WERI-Rb-1 (cell line): ENCODE results near the gene PRRC2C.
"Not testable (repeated sequence)": the region's sequence is repeated elsewhere in the genome, so short reads cannot be mapped to it uniquely, and the experiment has no call there.

ENCODE experiments used
- DNase-seq: peaks from one replicate; pipeline ENCODE4 v3.0.0-alpha.2; 2020
- H3K27ac ChIP-seq: fragments of 250-450 bp; sonication (Bioruptor Pico); 2 replicates; pipeline ENCODE4 v1.5.1; 2020; ENCODE audit warnings: mild to moderate bottlenecking, moderate library complexity
- H3K27me3 ChIP-seq: fragments of 250-450 bp; sonication (Bioruptor Pico); 2 replicates; pipeline ENCODE4 v1.5.1; 2021; ENCODE audit warnings: mild to moderate bottlenecking, low read depth, moderate library complexity; ENCODE audit not compliant: insufficient read depth, severe bottlenecking
- H3K36me3 ChIP-seq: fragments of 250-450 bp; sonication (Bioruptor Pico); 2 replicates; pipeline ENCODE4 v1.5.1; 2020; ENCODE audit warnings: mild to moderate bottlenecking, moderate library complexity
- H3K4me3 ChIP-seq: 2 replicates; pipeline ENCODE4 v1.5.1; 2011; ENCODE audit warnings: low read depth, mild to moderate bottlenecking, control low read depth, low read length
- H3K9me3 ChIP-seq: fragments of 250-450 bp; sonication (Bioruptor Pico); 2 replicates; pipeline ENCODE4 v1.5.1; 2021; ENCODE audit warnings: mild to moderate bottlenecking, moderate library complexity; ENCODE audit not compliant: severe bottlenecking
- TF ChIP-seq, protein P1 (sequence below): IDR thresholded peaks from 2 replicates; pipeline ENCODE4 v1.5.1; 2011; ENCODE audit warnings: low read depth, mild to moderate bottlenecking, control low read depth, inconsistent platforms, low read length

The PRRC2C gene

DNA sequence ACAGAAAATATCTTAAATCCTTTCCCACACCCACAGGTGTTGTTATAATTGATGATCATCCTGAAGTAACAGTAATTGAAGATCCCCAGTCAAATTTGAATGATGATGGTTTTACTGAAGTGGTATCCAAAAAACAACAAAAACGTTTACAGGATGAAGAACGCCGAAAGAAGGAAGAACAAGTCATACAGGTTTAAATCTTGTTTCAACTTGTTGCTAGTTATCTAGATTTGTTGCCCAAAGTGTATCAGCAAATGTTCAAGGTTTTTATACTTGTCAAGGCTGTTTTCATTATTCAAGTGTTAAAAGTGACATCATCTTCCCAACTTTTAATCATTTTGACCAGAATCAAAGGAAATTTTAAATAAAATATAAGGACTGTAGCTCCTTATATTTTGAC is 64.7 kb downstream of the PRRC2C start:
- Histone ChIP-seq H3K9me3 (no peaks in the 10 kb centered on the region), H3K27me3 (no peaks in the 10 kb centered on the region), H3K4me3 (no peak overlapping the region), H3K27ac (no peak overlapping the region), H3K36me3 (peaks cover 87% of the 10 kb centered on the region)
- no peak for DNase-seq
- TF ChIP-seq, protein P1, sequence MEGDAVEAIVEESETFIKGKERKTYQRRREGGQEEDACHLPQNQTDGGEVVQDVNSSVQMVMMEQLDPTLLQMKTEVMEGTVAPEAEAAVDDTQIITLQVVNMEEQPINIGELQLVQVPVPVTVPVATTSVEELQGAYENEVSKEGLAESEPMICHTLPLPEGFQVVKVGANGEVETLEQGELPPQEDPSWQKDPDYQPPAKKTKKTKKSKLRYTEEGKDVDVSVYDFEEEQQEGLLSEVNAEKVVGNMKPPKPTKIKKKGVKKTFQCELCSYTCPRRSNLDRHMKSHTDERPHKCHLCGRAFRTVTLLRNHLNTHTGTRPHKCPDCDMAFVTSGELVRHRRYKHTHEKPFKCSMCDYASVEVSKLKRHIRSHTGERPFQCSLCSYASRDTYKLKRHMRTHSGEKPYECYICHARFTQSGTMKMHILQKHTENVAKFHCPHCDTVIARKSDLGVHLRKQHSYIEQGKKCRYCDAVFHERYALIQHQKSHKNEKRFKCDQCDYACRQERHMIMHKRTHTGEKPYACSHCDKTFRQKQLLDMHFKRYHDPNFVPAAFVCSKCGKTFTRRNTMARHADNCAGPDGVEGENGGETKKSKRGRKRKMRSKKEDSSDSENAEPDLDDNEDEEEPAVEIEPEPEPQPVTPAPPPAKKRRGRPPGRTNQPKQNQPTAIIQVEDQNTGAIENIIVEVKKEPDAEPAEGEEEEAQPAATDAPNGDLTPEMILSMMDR, result no peak

GRCh38 chr1:171550598-171551100 is 65.3 kb downstream of the PRRC2C start:
- not testable (repeated sequence) for H3K27ac ChIP-seq, H3K4me3 ChIP-seq, H3K9me3 ChIP-seq, H3K27me3 ChIP-seq, DNase-seq
- H3K36me3 ChIP-seq, result peaks cover 87% of the 10 kb centered on the region

DNA sequence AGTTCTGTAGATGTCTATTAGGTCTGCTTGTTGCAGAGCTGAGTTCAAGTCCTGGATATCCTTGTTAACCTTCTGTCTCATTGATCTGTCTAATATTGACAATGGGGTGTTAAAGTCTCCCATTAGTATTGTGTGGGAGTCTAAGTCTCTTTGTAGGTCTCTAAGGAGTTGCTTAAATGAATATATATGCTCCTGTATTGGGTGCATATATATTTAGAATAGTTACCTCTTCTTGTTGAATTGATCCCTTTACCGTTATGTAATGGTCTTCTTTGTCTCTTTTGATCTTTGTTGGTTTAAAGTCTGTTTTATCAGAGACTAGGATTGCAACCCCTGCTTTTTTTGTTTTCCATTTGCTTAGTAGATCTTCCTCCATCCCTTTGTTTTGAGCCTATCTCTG is 68.6 kb downstream of the PRRC2C start:
- DNase-seq, H3K27ac ChIP-seq, H3K9me3 ChIP-seq, H3K27me3 ChIP-seq, H3K4me3 ChIP-seq: not testable (repeated sequence)
- H3K36me3 ChIP-seq, result peaks cover 90% of the 10 kb centered on the region

- Histone ChIP-seq H3K4me3 (no peak overlapping the region), H3K27ac (no peak overlapping the region), H3K36me3 (peaks cover 100% of the 10 kb centered on the region), H3K27me3 (no peaks in the 10 kb centered on the region), H3K9me3 (no peaks in the 10 kb centered on the region)
- DNase-seq, result no peak
- TF ChIP-seq, protein P1, result no peak
These were observed 78.3 kb downstream of the PRRC2C start for GRCh38 chr1:171563675-171564074.

DNA sequence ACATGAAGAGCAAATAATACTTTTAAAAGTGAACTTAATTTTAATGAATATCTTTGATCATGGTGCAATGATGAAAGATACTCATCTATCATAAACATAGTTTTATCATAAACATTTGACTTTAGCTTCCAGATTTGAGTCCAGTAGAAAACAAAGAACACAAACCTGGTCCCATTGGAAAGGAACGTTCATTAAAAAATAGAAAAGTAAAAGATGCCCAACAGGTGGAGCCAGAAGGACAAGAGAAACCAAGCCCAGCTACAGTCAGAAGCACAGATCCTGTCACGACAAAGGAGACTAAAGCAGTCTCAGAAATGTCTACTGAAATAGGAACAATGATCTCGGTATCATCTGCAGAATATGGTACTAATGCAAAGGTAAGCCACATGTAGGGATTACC is 81.1 kb downstream of the PRRC2C start:
- Histone ChIP-seq H3K9me3 (no peaks in the 10 kb centered on the region), H3K4me3 (no peak overlapping the region), H3K27me3 (no peaks in the 10 kb centered on the region), H3K27ac (no peak overlapping the region), H3K36me3 (peaks cover 95% of the 10 kb centered on the region)
- DNase-seq, result no peak
- TF ChIP-seq, protein P1, result 0 out of 2 replicates have a peak, but pooled peaks have one; percentile 15

DNA sequence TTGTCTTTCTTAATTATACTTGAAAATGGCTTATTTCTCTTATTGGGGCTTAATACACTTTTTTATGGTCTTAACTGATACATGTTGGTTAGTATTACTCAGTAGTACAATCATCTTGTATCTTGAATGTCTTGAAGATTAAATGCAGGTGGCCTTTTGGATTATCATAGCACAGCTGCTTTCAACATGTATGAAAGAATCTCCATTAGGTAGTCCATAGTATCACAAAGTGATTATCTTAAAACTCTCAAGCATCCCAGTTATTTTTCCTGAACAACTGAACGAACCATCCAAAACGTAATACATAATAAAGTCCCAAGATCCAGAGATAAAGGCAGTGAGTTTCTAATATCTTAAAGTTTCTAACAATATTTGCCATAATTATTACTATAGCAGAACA is 85.0 kb downstream of the PRRC2C start:
- Histone ChIP-seq H3K36me3 (peaks cover 86% of the 10 kb centered on the region), H3K27me3 (no peaks in the 10 kb centered on the region), H3K27ac (no peak overlapping the region), H3K9me3 (no peaks in the 10 kb centered on the region), H3K4me3 (no peak overlapping the region)
- TF ChIP-seq, protein P1, result no peak
- no peak for DNase-seq

DNA sequence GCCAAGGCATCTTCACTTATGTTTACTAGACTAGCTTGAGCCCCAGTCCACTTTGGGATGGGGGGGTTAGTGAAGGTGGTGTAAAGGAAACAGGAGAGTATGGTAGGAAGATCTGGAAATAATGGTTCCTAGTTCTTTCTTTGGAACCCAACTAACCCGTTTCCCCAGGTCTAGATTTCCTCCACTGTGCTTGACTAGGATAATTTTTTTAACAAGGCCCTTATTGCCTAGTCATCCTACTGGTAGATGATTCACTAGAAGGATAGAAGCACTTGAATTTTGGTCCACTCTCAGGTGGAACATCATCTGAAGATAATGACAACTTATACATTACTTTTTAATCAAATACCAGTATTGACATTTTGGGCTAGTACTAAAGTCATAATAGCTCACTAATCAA is 90.8 kb downstream of the PRRC2C start:
- TF ChIP-seq, protein P1, result no peak
- no peak for DNase-seq
- no peaks in the 10 kb centered on the region for H3K27me3 ChIP-seq
- no peaks in the 10 kb centered on the region for H3K9me3 ChIP-seq
- peaks cover 88% of the 10 kb centered on the region for H3K36me3 ChIP-seq
- no peak overlapping the region for H3K27ac ChIP-seq
- no peak overlapping the region for H3K4me3 ChIP-seq
